ENCODE results near the gene LRRC4C.
"Not testable (repeated sequence)": the region's sequence is repeated elsewhere in the genome, so short reads cannot be mapped to it uniquely, and the experiment has no call there.

Gene LRRC4C

DNA sequence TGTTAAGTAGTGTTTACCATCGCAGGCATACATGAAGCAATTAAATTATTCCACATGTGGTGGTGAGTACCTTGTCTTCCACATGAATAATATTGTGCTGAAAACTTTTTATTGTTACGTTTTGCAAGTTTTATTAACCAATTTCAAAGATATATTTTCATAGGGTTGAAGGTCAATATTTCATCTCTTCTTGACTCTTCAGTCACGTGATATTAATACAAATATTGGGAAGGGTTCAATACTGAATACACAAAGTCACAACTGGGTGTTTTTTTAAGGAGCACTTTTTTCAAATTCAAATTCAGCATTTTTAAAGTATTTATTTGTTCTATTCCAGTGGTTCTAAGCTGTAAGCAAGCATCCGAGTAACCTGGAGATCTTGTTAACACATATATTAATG is 348.9 kb downstream of the LRRC4C start:
- DNase-seq, result no peak

DNA sequence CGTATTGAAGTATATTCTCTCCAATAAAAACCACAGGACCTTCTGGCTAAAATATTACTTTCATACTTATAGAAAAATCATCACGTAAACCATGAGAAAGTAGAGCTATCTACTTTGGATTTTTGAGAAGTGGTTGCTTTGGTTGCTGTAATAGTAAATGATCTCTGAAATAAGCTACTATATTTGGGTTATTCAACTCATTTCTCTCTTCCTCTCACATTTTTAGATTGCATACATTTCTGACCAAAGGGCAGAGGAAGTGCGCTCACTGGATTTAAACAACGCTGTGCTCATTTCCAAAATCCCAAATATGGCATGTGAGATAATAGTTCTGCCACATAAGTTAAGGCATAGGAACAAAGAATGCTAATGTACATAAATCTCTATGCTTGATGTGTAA is 357.0 kb downstream of the LRRC4C start:
- no peak for DNase-seq

DNA sequence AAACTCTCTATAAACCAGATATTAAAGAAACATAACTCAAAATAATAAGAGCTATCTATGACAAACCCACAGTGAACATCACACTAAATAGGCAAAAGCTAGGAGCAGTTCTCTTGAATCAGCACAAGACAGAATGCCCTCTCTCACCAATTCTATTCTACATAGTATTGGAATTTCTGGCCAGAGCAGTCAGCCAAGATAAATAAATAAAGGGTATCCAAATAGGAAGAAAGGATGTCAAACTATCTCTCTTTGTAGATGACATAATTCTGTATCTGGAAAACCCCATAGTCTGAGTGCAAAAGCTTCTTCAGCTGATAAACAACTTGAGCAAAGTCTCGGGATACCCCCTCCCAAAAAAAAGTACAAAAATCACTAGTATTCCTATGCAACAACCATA is 359.8 kb downstream of the LRRC4C start:
- DNase-seq, result no peak

DNA sequence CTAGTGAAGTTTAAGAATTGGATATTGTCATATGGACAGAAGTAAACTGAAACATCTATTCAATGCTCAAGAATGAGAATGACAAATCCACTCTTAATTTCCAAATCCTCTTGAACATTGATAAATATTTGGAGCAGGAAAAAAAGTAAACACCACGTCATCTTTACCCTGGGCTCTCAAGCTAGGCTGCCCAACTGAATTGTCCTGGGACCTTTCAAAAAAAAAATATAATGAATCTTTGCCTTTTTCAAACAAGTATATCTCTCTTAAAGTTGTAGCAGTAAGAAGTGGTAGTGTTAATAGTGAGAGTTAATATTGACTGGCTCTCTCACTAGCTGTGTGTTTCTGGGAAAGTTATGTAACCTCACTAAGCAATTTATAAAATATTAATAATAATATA is 374.3 kb downstream of the LRRC4C start:
- no peak for DNase-seq

DNA sequence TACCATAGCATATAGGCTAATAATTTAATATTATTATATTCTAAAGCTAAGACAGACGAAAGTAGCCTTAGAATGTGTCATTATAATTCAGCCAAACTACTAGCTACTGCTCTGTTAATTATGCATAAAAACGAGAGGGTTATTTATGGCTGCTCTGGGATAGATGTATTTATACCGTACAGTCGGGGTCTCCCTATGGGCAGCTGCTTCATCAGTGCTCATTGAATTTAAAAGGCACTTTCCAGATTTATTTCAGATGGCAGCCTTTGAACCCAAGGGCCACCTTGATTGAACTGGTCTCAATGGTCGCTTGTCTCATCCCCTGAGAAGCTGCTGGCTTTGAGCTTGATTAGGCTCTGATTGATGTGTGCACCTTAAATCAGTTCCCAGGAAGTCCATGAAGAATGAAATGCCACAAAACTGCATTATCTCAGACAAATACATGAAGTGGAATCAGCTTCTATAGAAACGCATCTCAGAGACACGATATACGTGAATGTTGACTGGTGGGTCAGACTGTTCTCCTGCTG is 377.6 kb downstream of the LRRC4C start:
- DNase-seq, result peak; percentile 58

DNA sequence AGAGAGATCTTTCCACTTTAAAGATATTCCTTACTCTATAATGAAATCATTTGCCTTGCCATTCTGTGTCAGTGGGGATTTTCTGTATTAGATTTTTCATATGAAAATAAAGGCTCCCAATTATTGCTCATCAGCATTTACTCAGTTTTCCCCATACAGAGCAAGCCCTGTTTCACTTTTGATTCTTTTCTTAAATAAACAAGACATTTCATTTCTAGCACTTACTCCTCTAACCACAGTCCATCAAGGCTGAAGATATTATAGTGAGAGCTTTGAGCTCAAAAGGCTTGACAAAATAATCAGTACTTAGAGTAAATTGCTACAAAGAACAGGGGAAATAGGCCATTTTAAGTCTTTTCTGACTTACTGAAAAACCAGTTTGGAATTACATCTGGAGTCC is 385.1 kb downstream of the LRRC4C start:
- DNase-seq, result no peak

DNA sequence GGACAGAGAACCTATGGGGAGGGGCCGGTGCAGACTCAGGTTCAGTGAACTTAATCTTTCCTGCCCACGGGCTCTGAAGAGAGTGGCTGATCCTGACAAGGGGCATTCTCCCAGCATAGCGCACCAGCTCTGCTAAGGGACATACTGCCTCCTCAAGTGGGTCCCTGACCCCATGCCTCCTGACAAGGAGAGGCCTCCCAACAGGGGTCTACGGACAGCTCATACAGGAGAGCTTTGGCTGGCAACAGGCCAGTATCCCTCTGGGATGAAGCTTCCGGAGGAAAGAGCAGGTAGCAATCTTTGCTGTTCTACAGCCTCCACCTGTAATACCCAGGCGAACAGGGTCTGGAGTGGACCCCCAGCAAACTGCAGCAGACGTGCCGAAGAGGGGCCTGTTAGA is 394.0 kb downstream of the LRRC4C start:
- no peak for DNase-seq

DNA sequence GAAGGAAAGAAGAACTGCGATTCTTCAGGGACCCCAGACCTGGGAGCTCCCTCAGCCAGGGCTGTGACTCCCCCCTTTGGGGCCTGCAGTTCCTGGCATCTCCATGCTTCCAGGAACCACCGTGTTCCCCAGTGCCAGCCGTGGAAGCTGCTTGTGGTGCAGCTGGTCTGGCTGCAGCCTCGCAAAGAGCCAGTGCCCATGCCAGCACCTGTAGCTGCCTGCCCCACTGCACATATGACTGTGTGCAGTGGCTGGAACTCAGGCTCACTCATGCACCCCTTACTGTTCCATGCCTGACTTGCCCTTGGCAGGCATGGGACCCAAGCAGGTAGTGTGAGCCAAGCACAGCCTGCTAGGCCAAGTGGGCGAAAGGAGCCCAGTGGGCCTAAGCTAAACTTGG is 401.3 kb downstream of the LRRC4C start:
- no peak for DNase-seq

DNA sequence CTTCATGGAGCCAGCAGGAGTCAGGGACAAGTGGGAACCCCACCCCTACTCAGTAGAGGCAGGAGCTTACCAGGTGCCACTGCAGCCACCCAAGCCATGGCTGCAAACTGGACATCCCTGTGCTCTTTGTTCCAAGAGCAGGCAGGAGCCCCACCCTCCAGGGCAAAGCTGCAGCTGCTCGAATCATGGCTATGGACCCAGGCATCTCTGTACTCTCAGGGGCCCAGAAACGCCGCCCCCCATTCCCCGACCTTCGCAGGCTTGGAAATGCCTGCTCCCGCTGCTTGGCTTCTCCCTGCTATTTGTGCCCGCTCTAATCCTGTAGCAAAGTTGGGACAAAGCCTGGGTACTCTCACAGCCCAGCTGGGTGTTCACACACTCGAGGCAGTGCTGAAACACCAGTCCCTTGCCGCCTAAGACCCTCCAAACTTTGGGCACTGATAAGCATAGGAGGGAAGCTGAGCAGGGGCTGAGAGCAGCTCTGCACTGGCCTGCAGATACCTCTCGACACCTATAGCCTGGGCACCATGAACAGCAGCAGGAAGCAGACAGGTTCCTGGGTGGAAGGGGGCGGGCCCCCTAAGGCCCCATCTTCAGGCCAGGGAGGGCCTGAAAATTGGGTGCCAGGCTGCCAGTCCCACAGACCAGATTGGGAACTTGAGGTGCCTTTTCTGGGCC is 402.4 kb downstream of the LRRC4C start:
- no peak for DNase-seq

DNA sequence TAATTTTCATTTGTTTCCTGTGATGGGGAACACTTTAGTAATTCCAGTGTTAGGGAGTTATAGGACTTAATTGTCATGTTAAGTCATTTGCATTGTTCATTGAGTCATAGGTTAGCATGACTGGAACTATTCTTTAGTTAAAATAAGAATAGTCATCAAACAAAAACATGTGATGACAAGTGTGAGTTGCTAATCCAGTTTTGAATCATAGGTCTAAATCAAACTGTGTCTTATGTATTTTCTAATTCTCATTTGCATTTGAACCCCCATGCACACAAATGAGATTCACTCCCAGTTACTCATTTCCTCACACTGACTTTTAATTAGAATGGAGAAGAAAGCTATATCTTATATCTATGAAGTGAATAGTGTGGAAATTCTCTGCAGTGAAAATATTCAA is 405.6 kb downstream of the LRRC4C start:
- DNase-seq, result no peak

DNA sequence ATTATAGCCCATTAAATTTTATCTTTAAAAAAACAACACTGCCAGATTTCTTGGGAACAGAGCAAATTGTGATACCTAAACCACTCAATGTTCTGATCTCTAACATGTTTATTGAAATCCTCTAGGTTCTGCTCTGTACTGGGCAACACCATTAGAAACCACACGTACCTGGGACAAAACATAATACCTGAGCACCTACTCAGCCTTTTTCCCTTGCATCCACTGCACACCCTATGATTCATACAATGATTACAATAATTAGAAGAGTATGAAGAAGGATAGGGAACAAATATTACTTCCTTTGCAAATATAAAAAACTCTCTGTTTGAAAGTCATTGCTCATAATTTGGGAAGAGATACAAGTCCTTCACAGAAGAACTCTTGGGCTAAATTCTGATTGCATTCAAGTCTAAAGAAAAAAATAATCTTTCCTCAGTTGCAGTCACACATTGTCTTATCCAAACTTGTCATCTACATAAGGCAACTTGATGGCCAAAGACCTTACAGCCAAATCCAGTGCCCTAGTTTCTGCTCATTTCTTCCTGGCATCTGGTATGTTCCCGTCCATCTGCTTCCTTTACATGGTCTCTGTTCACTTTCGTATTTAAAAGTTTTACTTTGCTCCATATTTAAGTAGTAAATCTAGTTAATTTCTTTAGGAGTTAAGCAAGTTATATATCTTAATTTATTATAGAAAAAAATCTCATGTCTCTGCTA is 407.4 kb downstream of the LRRC4C start:
- DNase-seq, result no peak

DNA sequence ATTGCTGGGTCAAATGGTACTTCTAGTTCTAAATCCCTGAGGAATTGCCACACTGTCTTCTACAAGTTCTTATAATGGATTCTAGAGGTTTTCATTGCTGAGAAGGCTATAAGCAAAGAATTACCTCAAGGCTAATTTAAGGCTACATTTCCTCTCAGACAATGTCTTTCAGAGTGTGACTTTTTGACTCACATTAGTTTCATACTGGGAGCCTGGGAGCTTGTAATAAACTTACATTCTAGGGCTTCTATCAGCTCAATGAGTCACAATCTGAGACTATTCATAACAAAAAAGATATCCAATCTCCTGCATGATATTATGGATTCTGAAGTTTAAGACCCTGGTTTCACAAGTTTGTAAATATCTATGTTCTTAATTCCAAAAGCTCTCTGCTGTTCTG is 408.7 kb downstream of the LRRC4C start:
- no peak for DNase-seq

DNA sequence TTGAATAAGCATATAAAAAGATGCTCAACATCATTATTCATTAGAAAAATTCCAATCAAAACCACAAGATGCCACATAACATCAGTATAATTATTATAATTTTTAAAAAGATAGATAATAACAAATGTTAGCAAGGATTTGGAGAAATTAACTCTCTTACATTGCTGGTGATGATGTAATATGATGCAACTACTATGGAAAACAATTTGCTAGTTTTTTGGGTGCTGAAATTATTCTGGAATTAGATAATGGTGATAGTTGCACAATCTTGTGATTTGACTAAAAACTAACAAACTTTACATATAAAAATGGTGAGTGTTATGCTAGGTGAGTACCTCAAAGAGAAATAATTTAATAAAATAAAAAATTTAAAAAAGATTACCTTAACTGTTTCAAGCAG is 412.2 kb downstream of the LRRC4C start:
- no peak for DNase-seq

DNA sequence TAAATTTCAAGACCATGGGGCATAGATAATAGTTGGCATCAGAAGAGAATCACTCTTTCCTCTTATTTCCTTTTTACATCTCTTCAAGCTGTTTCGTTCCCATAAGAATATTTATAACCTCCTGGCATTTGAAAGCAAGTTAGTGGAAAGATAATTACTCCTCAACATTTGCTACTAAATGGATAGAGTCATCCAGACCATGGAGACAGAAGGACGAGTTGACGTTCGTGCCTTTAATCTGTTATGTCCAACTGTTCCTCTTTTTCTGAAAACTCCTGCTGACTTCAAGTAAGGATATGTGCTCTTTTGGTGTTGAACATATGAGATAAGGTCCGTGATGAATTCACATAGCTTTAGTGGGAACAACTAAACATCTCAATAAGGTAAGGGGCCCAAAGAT is 414.2 kb downstream of the LRRC4C start:
- DNase-seq, result no peak

DNA sequence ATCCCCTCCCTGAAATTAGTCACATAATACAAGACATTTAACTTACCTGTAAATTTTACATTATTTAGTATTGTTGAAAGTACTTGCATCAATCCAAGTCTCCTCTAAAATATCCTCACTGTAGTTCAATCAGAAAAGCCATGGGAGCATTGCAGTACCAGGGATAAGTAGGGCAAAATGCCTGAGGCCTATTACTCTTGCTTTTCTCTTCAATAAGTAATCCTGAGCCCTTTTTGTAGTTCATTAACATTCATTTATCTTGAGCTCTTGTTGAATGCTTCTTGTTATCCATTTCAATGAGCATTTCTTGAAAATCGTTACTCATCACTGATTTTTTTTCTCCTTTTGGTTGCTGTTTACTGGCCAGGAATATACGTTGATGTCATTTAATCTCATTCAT is 414.7 kb downstream of the LRRC4C start:
- DNase-seq, result no peak

DNA sequence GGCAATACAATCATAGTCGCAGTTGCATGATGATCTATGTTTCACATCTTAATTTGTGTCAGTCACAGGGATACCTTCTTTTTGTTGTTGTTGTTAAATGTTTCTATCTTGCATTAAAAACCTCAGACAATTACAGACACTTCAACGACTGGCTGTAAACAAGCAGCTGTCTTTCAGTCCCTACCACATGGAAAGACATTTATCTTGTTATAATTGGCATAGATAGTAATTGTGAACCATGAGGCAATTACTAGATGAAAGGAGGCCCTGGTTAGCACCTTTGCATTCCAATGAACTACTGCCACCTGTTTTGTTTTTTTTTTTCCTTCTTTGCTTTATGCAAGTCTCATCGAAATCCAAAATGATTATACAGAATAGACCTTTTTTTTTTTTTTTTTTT is 416.8 kb downstream of the LRRC4C start:
- no peak for DNase-seq

DNA sequence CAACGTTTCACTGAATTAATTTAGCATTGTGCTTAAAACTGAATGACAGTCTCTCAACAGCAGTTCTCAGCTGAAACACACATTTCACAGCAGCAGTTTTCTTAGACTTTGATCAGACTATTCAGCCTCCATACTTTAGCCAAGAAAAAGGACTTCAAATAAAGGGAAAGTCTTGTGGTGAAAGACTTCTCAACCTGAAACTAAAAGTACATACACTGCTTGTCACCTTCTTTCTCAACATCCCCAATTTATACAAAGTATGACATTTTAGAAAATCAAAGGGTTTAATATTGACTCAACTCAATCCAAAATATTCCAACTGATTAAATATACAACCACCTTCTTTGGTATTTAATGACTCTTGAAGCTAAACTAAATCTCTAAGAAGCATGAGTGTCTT is 419.0 kb downstream of the LRRC4C start:
- no peak for DNase-seq

DNA sequence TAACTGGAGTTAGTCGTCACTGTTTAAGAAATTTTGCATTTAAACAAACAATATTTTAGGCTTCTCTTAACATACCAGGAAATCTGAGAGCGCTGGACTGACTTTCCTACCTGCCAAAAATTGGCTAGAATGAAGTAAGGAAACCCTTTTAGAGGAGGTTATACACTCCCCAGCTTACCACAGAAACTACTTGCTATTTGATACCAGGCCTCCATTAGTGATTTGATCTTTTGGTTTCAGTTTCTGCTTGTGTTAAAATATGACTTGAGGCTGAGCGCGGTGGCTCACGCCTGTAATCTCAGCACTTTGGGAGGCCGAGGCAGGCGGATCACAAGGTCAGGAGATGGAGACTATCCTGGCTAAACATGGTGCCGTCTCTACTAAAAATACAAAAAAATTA is 419.9 kb downstream of the LRRC4C start:
- no peak for DNase-seq

DNA sequence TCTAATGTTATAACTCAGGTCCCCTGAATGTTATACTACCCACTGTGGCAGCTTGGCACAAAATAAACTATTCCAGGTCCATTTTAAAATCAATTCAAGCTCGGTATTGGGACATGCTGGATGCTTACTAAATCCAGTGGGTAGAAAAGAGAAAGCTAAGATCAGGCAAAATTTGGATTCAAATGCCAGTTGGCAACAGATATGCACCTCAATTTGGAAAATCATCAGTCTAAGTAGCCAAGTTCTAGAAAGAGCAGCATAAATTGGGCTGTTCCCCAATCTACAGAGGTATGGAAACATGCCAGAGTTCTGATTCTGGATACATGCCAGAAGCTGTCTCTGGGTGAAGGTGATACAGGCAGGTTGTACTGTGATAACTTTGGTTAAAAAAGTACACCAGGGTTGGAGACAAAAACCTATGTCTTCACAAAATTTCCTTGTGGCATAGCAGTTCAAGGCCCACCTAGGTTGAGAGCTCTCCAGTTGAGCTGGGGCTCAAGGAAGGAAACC is 427.8 kb downstream of the LRRC4C start:
- no peak for DNase-seq

DNA sequence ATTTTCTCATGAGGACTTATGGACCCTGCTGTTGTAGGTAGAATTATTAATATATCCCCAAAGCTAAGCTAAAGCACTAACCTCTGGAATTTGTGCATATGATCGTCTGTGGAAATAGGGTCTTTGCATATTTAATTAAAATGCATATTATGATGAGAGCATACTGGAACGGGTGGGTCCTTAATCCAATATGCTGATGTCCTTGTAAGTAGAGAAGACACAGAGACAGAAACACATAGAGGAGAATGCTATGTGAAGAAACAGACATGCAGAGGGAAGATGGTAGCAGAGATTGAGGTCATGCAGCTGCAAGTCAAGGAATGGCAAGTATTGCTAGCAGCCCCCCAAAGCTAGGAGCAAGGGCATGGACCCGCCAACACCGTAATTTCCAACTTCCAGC is 439.2 kb downstream of the LRRC4C start:
- no peak for DNase-seq

DNA sequence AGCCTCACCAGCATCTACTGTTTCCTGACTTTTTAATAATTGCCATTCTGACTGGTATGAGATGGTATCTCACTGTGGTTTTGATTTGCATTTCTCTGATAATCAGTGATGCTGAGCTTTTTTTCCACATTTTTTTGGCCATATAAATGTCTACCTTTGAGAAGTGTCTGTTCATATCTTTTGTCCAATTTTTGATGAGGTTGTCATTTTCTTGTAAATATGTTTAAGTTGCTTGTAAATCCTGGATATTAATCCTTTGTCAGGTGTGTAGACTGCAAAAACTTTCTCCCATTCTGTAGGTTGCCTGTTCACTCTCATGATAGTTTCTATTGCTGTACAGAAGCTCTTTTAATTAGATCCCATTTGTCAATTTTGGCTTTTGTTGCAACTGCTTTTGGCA is 439.8 kb downstream of the LRRC4C start:
- not testable (repeated sequence) for DNase-seq

DNA sequence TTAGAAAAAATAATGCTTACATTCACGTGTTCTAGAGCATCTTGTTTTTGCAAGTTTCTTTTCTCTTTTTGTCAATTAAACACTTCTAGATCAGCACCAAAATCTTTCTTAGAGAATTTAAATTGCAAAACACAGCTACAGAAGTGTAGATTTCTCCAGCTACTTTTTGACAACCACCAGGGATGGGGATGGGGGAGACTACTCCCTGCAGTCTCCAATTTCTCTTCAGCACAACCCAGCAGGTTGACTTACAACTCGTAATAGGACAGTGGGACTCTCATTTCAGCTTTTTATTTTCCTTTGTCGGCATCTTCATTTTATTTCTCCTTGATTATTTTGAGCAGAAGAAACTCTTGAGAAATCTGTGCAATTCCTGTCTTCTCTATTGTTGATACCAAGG is 441.2 kb downstream of the LRRC4C start:
- no peak for DNase-seq

DNA sequence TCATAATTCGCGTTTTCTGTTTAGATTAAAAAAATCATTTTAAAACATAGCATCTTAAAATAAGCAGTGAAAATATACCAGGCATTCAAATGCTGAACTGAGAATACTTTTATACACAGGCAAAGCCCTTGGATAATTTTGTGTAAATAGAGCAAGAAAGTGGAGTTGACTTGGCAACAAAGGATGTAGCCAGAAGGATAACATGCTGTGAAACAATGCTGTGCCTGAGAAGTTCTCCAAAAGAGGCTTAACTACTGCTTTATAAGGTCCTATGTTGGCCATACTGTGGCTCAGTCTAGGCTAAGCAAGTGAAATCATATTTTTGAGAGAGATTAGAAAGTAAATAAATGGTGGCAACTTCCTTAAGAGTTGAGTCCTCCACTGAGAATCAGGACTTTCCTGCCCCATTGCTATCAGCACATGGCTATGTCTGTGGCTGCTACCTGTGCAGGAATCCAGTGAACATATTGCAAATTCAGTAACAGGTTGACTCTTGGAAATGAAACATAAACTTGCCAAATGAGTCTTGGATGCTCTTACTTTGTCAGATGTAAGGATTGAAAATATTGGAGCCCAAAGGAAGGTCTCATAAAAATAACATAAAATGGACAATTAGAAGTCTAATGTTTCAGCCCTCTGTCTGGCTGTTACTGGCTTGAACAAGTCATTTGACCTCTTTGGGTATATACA is 448.9 kb downstream of the LRRC4C start:
- DNase-seq, result no peak

DNA sequence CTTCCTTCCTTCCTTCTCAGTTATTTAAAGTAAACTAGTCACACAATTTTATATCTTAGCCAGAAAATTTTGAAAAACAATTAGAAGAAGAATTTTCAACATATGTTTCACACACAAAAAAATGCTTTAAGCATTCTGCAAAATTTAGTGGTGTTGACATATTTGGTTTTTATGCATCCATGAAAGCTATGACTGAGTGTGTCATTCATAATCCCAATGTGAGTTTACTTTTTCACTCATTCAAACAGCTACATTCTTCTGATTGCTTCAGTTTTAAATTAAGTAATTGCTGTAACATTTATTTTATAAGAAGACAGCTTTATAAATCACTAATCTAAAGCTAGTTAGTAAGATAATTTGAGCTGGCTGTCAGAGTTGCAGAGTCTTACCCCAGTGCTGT is 453.5 kb downstream of the LRRC4C start:
- no peak for DNase-seq

All from eye (tissue), 1 donor.